Measurements from ENCODE around the gene MAFF.

DNA sequence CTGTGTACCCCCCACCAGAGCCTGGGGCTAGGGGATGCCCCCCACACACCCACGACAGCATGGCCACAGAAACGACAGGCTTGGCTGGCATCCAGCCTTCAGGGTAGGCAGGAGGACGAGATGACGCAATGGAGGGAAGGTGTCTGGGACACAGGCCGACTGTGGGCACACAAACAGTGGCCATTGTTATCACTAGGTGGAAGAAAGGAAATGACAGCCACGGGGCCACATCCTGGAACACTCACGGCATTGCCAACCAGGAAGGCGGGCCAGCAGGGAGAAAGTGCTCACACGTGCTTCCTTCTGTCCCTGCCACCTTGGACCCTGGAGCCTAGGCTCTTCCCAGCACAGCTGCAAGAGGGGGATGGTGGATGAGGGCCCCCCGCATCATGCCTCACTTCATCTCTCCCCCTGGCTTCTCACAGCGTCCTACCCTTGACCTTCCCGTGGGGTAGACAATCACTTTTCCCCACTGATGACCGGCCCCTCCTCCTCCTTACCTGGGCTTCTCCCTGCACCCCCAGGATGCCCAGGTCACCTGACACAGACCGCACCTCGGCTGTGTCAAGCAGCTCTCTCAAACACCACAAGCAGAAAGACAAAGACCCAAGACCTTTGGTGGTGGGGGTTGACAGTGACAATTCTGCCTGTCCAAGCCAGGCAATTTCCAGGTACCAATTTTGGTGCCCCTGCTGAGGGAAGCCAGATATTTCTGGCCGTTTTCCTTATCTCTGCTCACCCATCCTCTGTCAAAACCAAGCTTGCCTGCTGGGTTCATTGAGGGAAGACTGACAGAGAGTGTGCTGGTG, 28.8 kb upstream of the MAFF start:
- TF ChIP-seq GATA2 (CRISPR knock-in tag; IDR thresholded peaks at IDR 0.05) (no peak), L3MBTL2 (IDR thresholded peaks at IDR 0.05) (no peak), ZC3H4 (CRISPR knock-in tag; IDR thresholded peaks at IDR 0.05; ENCODE audit: borderline replicate concordance) (no peak), THRAP3 (IDR thresholded peaks at IDR 0.05; ENCODE audit: borderline replicate concordance) (no peak), ZNF395 (CRISPR knock-in tag; IDR thresholded peaks at IDR 0.05) (no peak), BACH1 (tag; IDR thresholded peaks at IDR 0.05) (no peak), BRF2 (IDR thresholded peaks at IDR 0.05; ENCODE audit: borderline replicate concordance, insufficient read depth, insufficient read length) (no peak), EZH2 (IDR thresholded peaks at IDR 0.05; ENCODE audit: borderline replicate concordance, low read depth, low read length) (no peak), ZNF232 (CRISPR knock-in tag; IDR thresholded peaks at IDR 0.05) (no peak), ZNF785 (CRISPR knock-in tag; IDR thresholded peaks at IDR 0.05) (no peak), LARP7 (IDR thresholded peaks at IDR 0.05) (no peak)
- TF ChIP-seq, protein P1, sequence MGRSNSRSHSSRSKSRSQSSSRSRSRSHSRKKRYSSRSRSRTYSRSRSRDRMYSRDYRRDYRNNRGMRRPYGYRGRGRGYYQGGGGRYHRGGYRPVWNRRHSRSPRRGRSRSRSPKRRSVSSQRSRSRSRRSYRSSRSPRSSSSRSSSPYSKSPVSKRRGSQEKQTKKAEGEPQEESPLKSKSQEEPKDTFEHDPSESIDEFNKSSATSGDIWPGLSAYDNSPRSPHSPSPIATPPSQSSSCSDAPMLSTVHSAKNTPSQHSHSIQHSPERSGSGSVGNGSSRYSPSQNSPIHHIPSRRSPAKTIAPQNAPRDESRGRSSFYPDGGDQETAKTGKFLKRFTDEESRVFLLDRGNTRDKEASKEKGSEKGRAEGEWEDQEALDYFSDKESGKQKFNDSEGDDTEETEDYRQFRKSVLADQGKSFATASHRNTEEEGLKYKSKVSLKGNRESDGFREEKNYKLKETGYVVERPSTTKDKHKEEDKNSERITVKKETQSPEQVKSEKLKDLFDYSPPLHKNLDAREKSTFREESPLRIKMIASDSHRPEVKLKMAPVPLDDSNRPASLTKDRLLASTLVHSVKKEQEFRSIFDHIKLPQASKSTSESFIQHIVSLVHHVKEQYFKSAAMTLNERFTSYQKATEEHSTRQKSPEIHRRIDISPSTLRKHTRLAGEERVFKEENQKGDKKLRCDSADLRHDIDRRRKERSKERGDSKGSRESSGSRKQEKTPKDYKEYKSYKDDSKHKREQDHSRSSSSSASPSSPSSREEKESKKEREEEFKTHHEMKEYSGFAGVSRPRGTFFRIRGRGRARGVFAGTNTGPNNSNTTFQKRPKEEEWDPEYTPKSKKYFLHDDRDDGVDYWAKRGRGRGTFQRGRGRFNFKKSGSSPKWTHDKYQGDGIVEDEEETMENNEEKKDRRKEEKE (IDR thresholded peaks at IDR 0.05; ENCODE audit: borderline replicate concordance in 1 of 2, control insufficient read depth in 1 of 2, low read depth in 2 of 2, low read length in 1 of 2): no peak
- TF ChIP-seq, protein P2, sequence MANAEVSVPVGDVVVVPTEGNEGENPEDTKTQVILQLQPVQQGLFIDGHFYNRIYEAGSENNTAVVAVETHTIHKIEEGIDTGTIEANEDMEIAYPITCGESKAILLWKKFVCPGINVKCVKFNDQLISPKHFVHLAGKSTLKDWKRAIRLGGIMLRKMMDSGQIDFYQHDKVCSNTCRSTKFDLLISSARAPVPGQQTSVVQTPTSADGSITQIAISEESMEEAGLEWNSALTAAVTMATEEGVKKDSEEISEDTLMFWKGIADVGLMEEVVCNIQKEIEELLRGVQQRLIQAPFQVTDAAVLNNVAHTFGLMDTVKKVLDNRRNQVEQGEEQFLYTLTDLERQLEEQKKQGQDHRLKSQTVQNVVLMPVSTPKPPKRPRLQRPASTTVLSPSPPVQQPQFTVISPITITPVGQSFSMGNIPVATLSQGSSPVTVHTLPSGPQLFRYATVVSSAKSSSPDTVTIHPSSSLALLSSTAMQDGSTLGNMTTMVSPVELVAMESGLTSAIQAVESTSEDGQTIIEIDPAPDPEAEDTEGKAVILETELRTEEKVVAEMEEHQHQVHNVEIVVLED (CRISPR knock-in tag; IDR thresholded peaks at IDR 0.05): no peak
- TF ChIP-seq, protein P3, sequence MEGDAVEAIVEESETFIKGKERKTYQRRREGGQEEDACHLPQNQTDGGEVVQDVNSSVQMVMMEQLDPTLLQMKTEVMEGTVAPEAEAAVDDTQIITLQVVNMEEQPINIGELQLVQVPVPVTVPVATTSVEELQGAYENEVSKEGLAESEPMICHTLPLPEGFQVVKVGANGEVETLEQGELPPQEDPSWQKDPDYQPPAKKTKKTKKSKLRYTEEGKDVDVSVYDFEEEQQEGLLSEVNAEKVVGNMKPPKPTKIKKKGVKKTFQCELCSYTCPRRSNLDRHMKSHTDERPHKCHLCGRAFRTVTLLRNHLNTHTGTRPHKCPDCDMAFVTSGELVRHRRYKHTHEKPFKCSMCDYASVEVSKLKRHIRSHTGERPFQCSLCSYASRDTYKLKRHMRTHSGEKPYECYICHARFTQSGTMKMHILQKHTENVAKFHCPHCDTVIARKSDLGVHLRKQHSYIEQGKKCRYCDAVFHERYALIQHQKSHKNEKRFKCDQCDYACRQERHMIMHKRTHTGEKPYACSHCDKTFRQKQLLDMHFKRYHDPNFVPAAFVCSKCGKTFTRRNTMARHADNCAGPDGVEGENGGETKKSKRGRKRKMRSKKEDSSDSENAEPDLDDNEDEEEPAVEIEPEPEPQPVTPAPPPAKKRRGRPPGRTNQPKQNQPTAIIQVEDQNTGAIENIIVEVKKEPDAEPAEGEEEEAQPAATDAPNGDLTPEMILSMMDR (IDR thresholded peaks at IDR 0.05 in 2 of 3, conservative IDR thresholded peaks at IDR 0.05 in 1 of 3; ENCODE audit: insufficient read depth in 2 of 3, low read depth in 1 of 3, low read length in 3 of 3): no peak
